HEK293 (cell line): ENCODE data around the gene RWDD1.
A peak's percentile ranks its signal among the peaks of the same experiment; 100 is the strongest.

Source experiments
- CTCF ChIA-PET: fragments of 350-600 bp; formaldehyde crosslinking; extraction: SDS; loops from one replicate; lab custom pipeline; 2021; ENCODE audit warnings: antibody characterized with exemption; lab: Yijun Ruan, JAX
- POLR2A ChIA-PET: fragments of 300-600 bp; formaldehyde crosslinking; extraction: SDS; loops from one replicate; lab custom pipeline; 2020; ENCODE audit warnings: antibody characterized with exemption, inconsistent platforms; lab: Yijun Ruan, JAX
- H3K27ac ChIP-seq: fragments of 200-500 bp; sonication (Bioruptor generic); 2 replicates; pipeline ENCODE4 v1.5.1; 2014; ENCODE audit warnings: low read depth, low read length, control low read depth, inconsistent platforms; ENCODE audit errors: extremely low read depth
- H3K36me3 ChIP-seq, 2 experiments: fragments of 200-500 bp in 1 of 2; sonication (Bioruptor generic) in 1 of 2; 1 replicate in 1 of 2; 2 replicates in 1 of 2; pipeline ENCODE4 v1.5.1; 2014 to 2017; ENCODE audit warnings: inconsistent platforms in 2 of 2, low read length in 2 of 2; ENCODE audit not compliant: control insufficient read depth in 2 of 2, insufficient read depth in 1 of 2
- H3K4me1 ChIP-seq: fragments of 200-500 bp; sonication (Bioruptor generic); 2 replicates; pipeline ENCODE4 v1.5.1; 2014; ENCODE audit warnings: mild to moderate bottlenecking, low read length, inconsistent platforms; ENCODE audit not compliant: control insufficient read depth, insufficient read depth
- H3K4me3 ChIP-seq: 2 replicates; pipeline ENCODE4 v1.5.1; 2011; ENCODE audit warnings: low read depth, mild to moderate bottlenecking, control low read depth, low read length, moderate library complexity
- H3K9me3 ChIP-seq: fragments of 200-500 bp; sonication (Bioruptor generic); 2 replicates; pipeline ENCODE4 v1.5.1; 2014; ENCODE audit warnings: low read depth, low read length, inconsistent platforms; ENCODE audit not compliant: control insufficient read depth, insufficient read depth
- GLIS2 ChIP-seq: fragments of 450-650 bp; formaldehyde crosslinking; IDR thresholded peaks from 2 replicates; pipeline ENCODE4 v1.5.1; 2016; ENCODE audit warnings: missing biosample characterization, missing genetic modification characterization
- INSM2 ChIP-seq: fragments of 450-650 bp; formaldehyde crosslinking; IDR thresholded peaks from 2 replicates; pipeline ENCODE4 v1.5.1; 2016; ENCODE audit warnings: missing biosample characterization, missing genetic modification characterization
- REPIN1 ChIP-seq: fragments of 450-650 bp; formaldehyde crosslinking; IDR thresholded peaks from 2 replicates; pipeline ENCODE4 v1.5.1; 2017; ENCODE audit warnings: missing biosample characterization, missing genetic modification characterization, low read depth
- SALL2 ChIP-seq: fragments of 450-650 bp; formaldehyde crosslinking; IDR thresholded peaks from 2 replicates; pipeline ENCODE4 v1.5.0; 2017; ENCODE audit warnings: missing biosample characterization, mild to moderate bottlenecking, missing genetic modification characterization, borderline replicate concordance
- SP7 ChIP-seq: fragments of 450-650 bp; formaldehyde crosslinking; IDR thresholded peaks from 2 replicates; pipeline ENCODE4 v1.5.1; 2016; ENCODE audit warnings: missing biosample characterization, missing genetic modification characterization
- ZBTB11 ChIP-seq: fragments of 450-650 bp; formaldehyde crosslinking; conservative IDR thresholded peaks from 2 replicates; pipeline ENCODE4 v1.5.1; 2016; ENCODE audit warnings: low read depth, missing biosample characterization, missing genetic modification characterization
- ZBTB48 ChIP-seq: fragments of 450-650 bp; formaldehyde crosslinking; IDR thresholded peaks from 2 replicates; pipeline ENCODE4 v1.5.1; 2016; ENCODE audit warnings: missing biosample characterization, missing genetic modification characterization
- ZEB2 ChIP-seq: fragments of 450-650 bp; formaldehyde crosslinking; IDR thresholded peaks from 2 replicates; pipeline ENCODE4 v1.5.1; 2016; ENCODE audit warnings: missing biosample characterization, missing genetic modification characterization
- ZNF10 ChIP-seq: fragments of 450-650 bp; formaldehyde crosslinking; IDR thresholded peaks from 2 replicates; pipeline ENCODE4 v1.5.1; 2017; ENCODE audit warnings: missing biosample characterization, missing genetic modification characterization
- ZNF133 ChIP-seq: fragments of 450-650 bp; formaldehyde crosslinking; IDR thresholded peaks from 2 replicates; pipeline ENCODE4 v1.5.1; 2016; ENCODE audit warnings: missing biosample characterization, missing genetic modification characterization
- ZNF19 ChIP-seq: fragments of 450-650 bp; formaldehyde crosslinking; IDR thresholded peaks from 2 replicates; pipeline ENCODE4; 2016; ENCODE audit warnings: missing biosample characterization, missing genetic modification characterization, low read depth
- ZNF223 ChIP-seq: fragments of 450-650 bp; formaldehyde crosslinking; IDR thresholded peaks from 2 replicates; pipeline ENCODE4 v1.5.1; 2016; ENCODE audit warnings: missing biosample characterization, missing genetic modification characterization
- ZNF248 ChIP-seq: fragments of 450-650 bp; formaldehyde crosslinking; IDR thresholded peaks from 2 replicates; pipeline ENCODE4 v1.5.1; 2017; ENCODE audit warnings: missing biosample characterization, missing genetic modification characterization
- ZNF324 ChIP-seq: fragments of 450-650 bp; formaldehyde crosslinking; IDR thresholded peaks from 2 replicates; pipeline ENCODE4 v1.5.1; 2016; ENCODE audit warnings: missing biosample characterization, missing genetic modification characterization
- ZNF350 ChIP-seq: fragments of 450-650 bp; formaldehyde crosslinking; IDR thresholded peaks from 2 replicates; pipeline ENCODE4 v1.5.0; 2017; ENCODE audit warnings: missing biosample characterization, mild to moderate bottlenecking, missing genetic modification characterization
- ZNF404 ChIP-seq: fragments of 450-650 bp; formaldehyde crosslinking; IDR thresholded peaks from 2 replicates; pipeline ENCODE4 v1.5.1; 2017; ENCODE audit warnings: missing biosample characterization, missing genetic modification characterization
- ZNF423 ChIP-seq: fragments of 450-650 bp; formaldehyde crosslinking; IDR thresholded peaks from 2 replicates; pipeline ENCODE4 v1.5.1; 2016; ENCODE audit warnings: missing biosample characterization, missing genetic modification characterization
- ZNF521 ChIP-seq: fragments of 450-650 bp; formaldehyde crosslinking; IDR thresholded peaks from 2 replicates; pipeline ENCODE4 v1.5.1; 2017; ENCODE audit warnings: missing biosample characterization, mild to moderate bottlenecking, missing genetic modification characterization
- ZNF544 ChIP-seq: fragments of 450-650 bp; formaldehyde crosslinking; IDR thresholded peaks from 2 replicates; pipeline ENCODE4 v1.5.0; 2017; ENCODE audit warnings: missing biosample characterization, missing genetic modification characterization
- ZNF585B ChIP-seq: fragments of 450-650 bp; formaldehyde crosslinking; IDR thresholded peaks from 2 replicates; pipeline ENCODE4 v1.5.1; 2016; ENCODE audit warnings: missing biosample characterization, missing genetic modification characterization
- ZNF610 ChIP-seq: fragments of 450-650 bp; formaldehyde crosslinking; IDR thresholded peaks from 2 replicates; pipeline ENCODE4 v1.5.1; 2016; ENCODE audit warnings: missing biosample characterization, missing genetic modification characterization, borderline replicate concordance
- ZNF660 ChIP-seq: fragments of 450-650 bp; IDR thresholded peaks from 2 replicates; pipeline ENCODE4 v1.5.1; 2018; ENCODE audit warnings: missing biosample characterization, mild to moderate bottlenecking, missing genetic modification characterization
- ZNF677 ChIP-seq: fragments of 450-650 bp; IDR thresholded peaks from 2 replicates; pipeline ENCODE4 v1.5.0; 2018; ENCODE audit warnings: missing biosample characterization, mild to moderate bottlenecking, missing genetic modification characterization, moderate library complexity
- ZNF707 ChIP-seq: fragments of 450-650 bp; formaldehyde crosslinking; IDR thresholded peaks from 2 replicates; pipeline ENCODE4 v1.5.1; 2016; ENCODE audit warnings: missing biosample characterization, missing genetic modification characterization
- ZSCAN30 ChIP-seq: fragments of 450-650 bp; IDR thresholded peaks from 2 replicates; pipeline ENCODE4 v1.5.1; 2018; ENCODE audit warnings: missing biosample characterization, mild to moderate bottlenecking, missing genetic modification characterization, moderate library complexity
- ZXDB ChIP-seq: fragments of 450-650 bp; formaldehyde crosslinking; IDR thresholded peaks from 2 replicates; pipeline ENCODE4 v1.5.1; 2016; ENCODE audit warnings: missing biosample characterization, missing genetic modification characterization
- TF ChIP-seq, protein P1 (sequence below): fragments of 450-650 bp; IDR thresholded peaks from 2 replicates; pipeline ENCODE4 v1.5.1; 2018; ENCODE audit warnings: missing biosample characterization, mild to moderate bottlenecking, missing genetic modification characterization
- TF ChIP-seq, protein P2 (sequence below): fragments of 450-650 bp; formaldehyde crosslinking; IDR thresholded peaks from 2 replicates; pipeline ENCODE4 v1.5.1; 2016; ENCODE audit warnings: missing biosample characterization, missing genetic modification characterization

RWDD1 gene

GRCh38 chr6:116570856-116571682, at the start of gene RWDD1:
TSS of gene RWDD1 (plus strand) at chr6:116571504. CDS start at chr6:116571583, 79 bp downstream.
- H3K36me3 ChIP-seq: peaks cover 6 to 25% of the 10 kb centered on the region in 2 experiments; a peak in 2 of 3 replicates
- H3K9me3 ChIP-seq: no peaks in the 10 kb centered on the region
- H3K4me3 ChIP-seq: peak within 1 kb of the TSS; percentile 96
- peak within 1 kb of the TSS; percentile 85 for H3K27ac ChIP-seq
- H3K4me1 ChIP-seq: peaks cover 2% of the 10 kb centered on the region; the same call in 1 of the 2 replicates
- ChIA-PET POLR2A (interaction anchor here (0.6 to 2.7 kb wide), 31 partner anchors 8 to 470 kb away, joined by 3 to 27 read pairs (median 4); partner anchors contain the start of genes CALHM4, CALHM5, DSE and NT5DC1), CTCF (interaction anchor here (0.6 to 3.3 kb wide), 18 partner anchors 8 to 468 kb away, joined by 3 to 19 read pairs (median 5); partner anchors contain the start of gene CALHM5)
- TF ChIP-seq ZNF707 (tag by site-specific recombination) (no peak), ZSCAN30 (tag by site-specific recombination) (peak; percentile 80), ZNF521 (tag by site-specific recombination) (no peak), SP7 (tag by site-specific recombination) (peak; percentile 92), ZNF404 (tag by site-specific recombination) (no peak), ZNF585B (tag by site-specific recombination) (no peak), ZNF423 (tag by site-specific recombination) (no peak), ZNF223 (tag by site-specific recombination) (no peak), ZBTB48 (tag by site-specific recombination) (peak; percentile 61), ZNF610 (peak; percentile 77), ZNF324 (peak; percentile 97), ZNF133 (tag by site-specific recombination) (no peak), ZNF544 (no peak), ZNF350 (no peak), REPIN1 (tag by site-specific recombination) (0 out of 2 replicates have a peak, but pooled peaks have one; percentile 16), GLIS2 (tag by site-specific recombination) (peak; percentile 36; the same call in 1 of the 2 replicates), INSM2 (tag by site-specific recombination) (peak; percentile 59), ZNF10 (tag by site-specific recombination) (peak; percentile 81), ZNF677 (tag by site-specific recombination) (no peak), SALL2 (tag by site-specific recombination) (no peak), ZEB2 (peak; percentile 84; the same call in 1 of the 2 replicates), ZNF660 (tag by site-specific recombination) (peak; percentile 95), ZNF248 (tag by site-specific recombination) (no peak), ZXDB (peak; percentile 93), ZNF19 (tag by site-specific recombination) (no peak), ZBTB11 (tag by site-specific recombination) (peak; percentile 63)
- TF ChIP-seq, protein P1, sequence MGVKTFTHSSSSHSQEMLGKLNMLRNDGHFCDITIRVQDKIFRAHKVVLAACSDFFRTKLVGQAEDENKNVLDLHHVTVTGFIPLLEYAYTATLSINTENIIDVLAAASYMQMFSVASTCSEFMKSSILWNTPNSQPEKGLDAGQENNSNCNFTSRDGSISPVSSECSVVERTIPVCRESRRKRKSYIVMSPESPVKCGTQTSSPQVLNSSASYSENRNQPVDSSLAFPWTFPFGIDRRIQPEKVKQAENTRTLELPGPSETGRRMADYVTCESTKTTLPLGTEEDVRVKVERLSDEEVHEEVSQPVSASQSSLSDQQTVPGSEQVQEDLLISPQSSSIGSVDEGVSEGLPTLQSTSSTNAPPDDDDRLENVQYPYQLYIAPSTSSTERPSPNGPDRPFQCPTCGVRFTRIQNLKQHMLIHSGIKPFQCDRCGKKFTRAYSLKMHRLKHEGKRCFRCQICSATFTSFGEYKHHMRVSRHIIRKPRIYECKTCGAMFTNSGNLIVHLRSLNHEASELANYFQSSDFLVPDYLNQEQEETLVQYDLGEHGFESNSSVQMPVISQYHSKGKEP (tag by site-specific recombination): peak; percentile 86
- TF ChIP-seq, protein P2, sequence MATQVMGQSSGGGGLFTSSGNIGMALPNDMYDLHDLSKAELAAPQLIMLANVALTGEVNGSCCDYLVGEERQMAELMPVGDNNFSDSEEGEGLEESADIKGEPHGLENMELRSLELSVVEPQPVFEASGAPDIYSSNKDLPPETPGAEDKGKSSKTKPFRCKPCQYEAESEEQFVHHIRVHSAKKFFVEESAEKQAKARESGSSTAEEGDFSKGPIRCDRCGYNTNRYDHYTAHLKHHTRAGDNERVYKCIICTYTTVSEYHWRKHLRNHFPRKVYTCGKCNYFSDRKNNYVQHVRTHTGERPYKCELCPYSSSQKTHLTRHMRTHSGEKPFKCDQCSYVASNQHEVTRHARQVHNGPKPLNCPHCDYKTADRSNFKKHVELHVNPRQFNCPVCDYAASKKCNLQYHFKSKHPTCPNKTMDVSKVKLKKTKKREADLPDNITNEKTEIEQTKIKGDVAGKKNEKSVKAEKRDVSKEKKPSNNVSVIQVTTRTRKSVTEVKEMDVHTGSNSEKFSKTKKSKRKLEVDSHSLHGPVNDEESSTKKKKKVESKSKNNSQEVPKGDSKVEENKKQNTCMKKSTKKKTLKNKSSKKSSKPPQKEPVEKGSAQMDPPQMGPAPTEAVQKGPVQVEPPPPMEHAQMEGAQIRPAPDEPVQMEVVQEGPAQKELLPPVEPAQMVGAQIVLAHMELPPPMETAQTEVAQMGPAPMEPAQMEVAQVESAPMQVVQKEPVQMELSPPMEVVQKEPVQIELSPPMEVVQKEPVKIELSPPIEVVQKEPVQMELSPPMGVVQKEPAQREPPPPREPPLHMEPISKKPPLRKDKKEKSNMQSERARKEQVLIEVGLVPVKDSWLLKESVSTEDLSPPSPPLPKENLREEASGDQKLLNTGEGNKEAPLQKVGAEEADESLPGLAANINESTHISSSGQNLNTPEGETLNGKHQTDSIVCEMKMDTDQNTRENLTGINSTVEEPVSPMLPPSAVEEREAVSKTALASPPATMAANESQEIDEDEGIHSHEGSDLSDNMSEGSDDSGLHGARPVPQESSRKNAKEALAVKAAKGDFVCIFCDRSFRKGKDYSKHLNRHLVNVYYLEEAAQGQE: no peak
